Muscle layer of duodenum (tissue), 2 donors: ENCODE measurements around the gene GALNT17.
"Not testable (repeated sequence)": the region's sequence is repeated elsewhere in the genome, so short reads cannot be mapped to it uniquely, and the experiment has no call there.

Experiments used
- H3K27ac ChIP-seq: one replicate; pipeline ENCODE4 v1.7.0; 2013; ENCODE audit warnings: mild to moderate bottlenecking, low read length
- H3K27me3 ChIP-seq: one replicate; pipeline ENCODE4 v1.7.0; 2013; ENCODE audit warnings: low read depth, mild to moderate bottlenecking, control low read depth, low read length
- H3K36me3 ChIP-seq, 2 donors: one replicate each; pipeline ENCODE4 v1.7.0; 2013; ENCODE audit warnings: low read length in 2 of 2, control low read depth in 1 of 2, mild to moderate bottlenecking in 1 of 2; ENCODE audit not compliant: insufficient read depth in 2 of 2, control insufficient read depth in 1 of 2
- H3K4me1 ChIP-seq, 2 donors: one replicate each; pipeline ENCODE4 v1.7.0; 2013; ENCODE audit warnings: low read length in 2 of 2, mild to moderate bottlenecking in 2 of 2, control low read depth in 1 of 2, moderate library complexity in 1 of 2; ENCODE audit not compliant: insufficient read depth in 2 of 2, control insufficient read depth in 1 of 2
- H3K4me3 ChIP-seq, 2 donors: one replicate each; pipeline ENCODE4 v1.7.0; 2013; ENCODE audit warnings: low read length in 2 of 2, low read depth in 1 of 2, mild to moderate bottlenecking in 1 of 2
- H3K9me3 ChIP-seq, 2 donors: one replicate each; pipeline ENCODE4 v1.7.0; 2013; ENCODE audit warnings: low read length in 2 of 2, control low read depth in 1 of 2, mild to moderate bottlenecking in 1 of 2; ENCODE audit not compliant: control insufficient read depth in 1 of 2
- donor health status: healthy.

GALNT17 gene

DNA sequence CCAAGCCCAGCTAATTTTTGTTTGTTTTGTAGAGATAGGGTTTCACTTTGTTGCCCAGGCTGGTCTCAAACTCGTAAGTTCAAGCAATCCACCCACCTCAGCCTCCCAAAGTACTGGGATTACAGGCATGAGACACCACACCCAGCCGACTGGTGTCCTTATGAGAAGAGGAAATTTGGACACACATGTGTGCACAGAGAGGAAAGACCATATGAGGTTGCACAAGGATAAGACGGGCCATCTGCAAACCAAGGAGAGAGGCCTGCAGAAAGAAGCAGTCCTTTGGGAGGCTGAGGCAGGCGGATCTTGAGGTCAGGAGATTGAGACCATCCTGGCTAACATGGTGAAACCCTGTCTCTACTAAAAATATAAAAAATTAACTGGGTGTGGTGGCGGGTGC is 130.9 kb downstream of the GALNT17 start:
- not testable (repeated sequence) for H3K27ac ChIP-seq, H3K4me1 ChIP-seq, H3K4me3 ChIP-seq, H3K27me3 ChIP-seq, H3K36me3 ChIP-seq
- H3K9me3 ChIP-seq = peaks cover 0 to 10% of the 10 kb centered on the region in 2 donors

DNA sequence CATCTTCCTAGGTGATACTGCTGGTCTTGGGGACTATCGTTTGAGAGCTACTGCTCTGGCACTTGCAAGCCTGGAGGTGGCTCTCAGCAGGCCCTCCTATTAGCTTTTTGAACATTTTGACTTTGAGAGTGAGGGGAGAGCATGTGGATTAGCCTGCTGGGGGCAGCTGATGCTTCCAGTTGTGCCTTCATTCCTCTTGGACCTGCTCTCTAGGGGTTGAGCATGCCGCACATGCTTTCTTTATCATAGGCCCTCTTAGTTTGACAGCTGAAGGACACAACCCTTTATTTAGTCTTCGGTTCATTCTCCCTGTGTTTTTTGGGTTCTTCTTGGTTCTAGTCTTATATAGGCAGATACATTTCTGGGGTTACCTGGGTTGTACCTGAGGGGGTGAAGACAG is 132.1 kb downstream of the GALNT17 start:
- H3K4me3 ChIP-seq = no peak overlapping the region
- no peaks in the 10 kb centered on the region for H3K4me1 ChIP-seq
- H3K36me3 ChIP-seq = no peaks in the 10 kb centered on the region
- peaks cover 0 to 10% of the 10 kb centered on the region in 2 donors for H3K9me3 ChIP-seq
- no peak overlapping the region for H3K27ac ChIP-seq
- no peaks in the 10 kb centered on the region for H3K27me3 ChIP-seq

DNA sequence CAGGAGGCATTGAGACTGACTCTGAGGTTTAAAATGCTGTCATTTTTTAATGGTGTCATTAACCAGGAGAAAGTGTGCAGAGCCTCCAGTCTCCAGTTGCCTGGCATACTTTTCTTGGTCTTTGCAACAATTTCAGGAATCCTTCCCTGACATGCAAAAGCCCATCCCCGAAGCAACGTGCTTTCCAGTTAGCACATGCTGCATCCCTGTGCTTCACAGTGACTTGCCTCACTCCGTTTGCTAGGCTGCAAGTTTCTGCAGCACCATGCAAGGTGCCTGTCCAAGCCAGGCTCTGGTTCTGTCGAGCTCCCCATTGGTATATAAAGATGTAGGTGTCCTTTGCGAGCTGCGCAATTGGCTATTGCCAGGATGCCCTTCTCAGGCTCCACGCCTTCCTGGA is 135.0 kb downstream of the GALNT17 start:
- H3K9me3 ChIP-seq = peaks cover 0 to 10% of the 10 kb centered on the region in 2 donors
- no peaks in the 10 kb centered on the region for H3K27me3 ChIP-seq
- no peak overlapping the region for H3K4me3 ChIP-seq
- H3K36me3 ChIP-seq = no peaks in the 10 kb centered on the region
- no peak overlapping the region for H3K27ac ChIP-seq
- no peaks in the 10 kb centered on the region for H3K4me1 ChIP-seq

DNA sequence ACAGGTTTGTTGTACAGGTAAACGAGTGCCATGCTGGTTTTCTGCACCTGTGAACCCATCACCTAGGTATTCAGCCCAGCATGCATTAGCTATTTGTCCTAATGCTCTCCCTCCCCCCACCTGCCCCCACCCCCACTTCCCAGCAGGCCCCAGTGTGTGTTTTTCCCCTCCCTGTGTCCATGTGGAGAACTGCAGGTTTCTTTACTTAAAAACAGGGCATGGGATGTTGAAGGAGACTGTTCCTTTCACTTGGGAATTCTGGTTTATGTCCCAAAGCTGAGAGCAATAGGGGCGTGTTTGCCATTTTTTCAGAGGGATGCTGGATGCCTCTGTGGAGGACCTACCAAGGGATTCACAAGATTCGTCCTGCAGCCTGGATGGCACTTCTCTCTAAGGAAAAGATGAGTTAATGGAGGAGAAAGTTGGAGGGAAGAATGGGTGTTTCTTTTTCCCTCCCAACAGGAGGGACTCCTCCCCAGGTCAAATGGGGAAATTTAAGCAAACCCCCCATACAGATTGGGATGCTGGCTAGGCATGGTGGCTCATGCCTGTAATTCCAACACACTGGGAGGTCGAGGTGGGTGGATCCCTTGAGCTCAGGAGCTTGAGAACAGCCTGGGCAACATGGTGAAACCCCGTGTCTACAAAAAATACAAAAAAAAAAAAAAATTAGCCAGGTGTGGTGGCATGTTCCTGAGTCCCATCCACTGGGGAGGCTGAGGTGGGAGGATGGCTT is 136.0 kb downstream of the GALNT17 start:
- no peaks in the 10 kb centered on the region for H3K4me1 ChIP-seq

DNA sequence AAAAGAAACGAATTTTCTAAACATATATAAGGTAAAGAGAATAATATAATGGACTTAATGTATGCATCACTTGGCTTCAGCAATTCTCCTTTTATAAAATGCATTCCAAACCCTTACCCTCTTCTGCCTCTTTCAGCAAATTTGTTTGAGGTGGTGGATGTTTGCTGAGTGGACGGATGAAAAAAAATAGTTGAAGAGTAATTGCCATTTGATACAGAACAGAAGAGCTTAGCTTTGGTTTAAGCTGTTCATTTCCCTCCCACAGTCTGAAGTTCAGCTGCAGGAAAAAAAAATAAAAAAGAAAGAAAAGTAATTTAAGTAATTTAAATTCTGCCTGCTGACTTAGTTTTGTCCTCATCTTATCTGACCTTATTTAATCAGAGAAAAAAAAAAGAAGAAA is 138.6 kb downstream of the GALNT17 start:
- H3K27me3 ChIP-seq = no peaks in the 10 kb centered on the region
- H3K36me3 ChIP-seq = no peaks in the 10 kb centered on the region
- H3K9me3 ChIP-seq = peaks cover 0 to 8% of the 10 kb centered on the region in 2 donors
- H3K27ac ChIP-seq = no peak overlapping the region
- no peaks in the 10 kb centered on the region for H3K4me1 ChIP-seq
- H3K4me3 ChIP-seq = no peak overlapping the region

More for the DNA sequence above, 136.0 kb downstream of the GALNT17 start:
- Histone ChIP-seq H3K9me3 (peaks cover 0 to 10% of the 10 kb centered on the region in 2 donors), H3K36me3 (no peaks in the 10 kb centered on the region), H3K27me3 (no peaks in the 10 kb centered on the region), H3K27ac (no peak overlapping the region), H3K4me3 (no peak overlapping the region)

DNA sequence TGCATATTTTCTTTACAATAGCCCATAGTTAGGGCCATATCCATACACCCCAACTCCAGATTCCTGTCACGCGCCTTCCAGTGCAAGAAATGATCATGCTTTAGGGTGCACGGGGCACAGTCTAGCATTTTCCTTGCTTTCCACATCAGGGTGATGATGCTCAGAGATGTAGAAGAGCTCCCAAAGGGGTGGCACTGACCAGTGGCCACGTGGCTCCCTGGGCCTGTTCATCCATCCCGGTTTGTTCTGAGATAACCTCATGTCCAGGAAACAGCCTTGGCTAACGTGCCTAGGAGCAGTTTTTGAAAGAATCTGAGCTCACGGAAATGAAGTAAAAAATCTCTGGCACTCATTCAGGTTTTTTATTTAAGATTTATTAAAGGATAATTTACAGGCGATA is 139.3 kb downstream of the GALNT17 start:
- Histone ChIP-seq H3K36me3 (no peaks in the 10 kb centered on the region), H3K9me3 (peaks cover 0 to 1% of the 10 kb centered on the region in 2 donors), H3K27ac (no peak overlapping the region), H3K4me3 (no peak overlapping the region), H3K27me3 (no peaks in the 10 kb centered on the region), H3K4me1 (no peaks in the 10 kb centered on the region)

DNA sequence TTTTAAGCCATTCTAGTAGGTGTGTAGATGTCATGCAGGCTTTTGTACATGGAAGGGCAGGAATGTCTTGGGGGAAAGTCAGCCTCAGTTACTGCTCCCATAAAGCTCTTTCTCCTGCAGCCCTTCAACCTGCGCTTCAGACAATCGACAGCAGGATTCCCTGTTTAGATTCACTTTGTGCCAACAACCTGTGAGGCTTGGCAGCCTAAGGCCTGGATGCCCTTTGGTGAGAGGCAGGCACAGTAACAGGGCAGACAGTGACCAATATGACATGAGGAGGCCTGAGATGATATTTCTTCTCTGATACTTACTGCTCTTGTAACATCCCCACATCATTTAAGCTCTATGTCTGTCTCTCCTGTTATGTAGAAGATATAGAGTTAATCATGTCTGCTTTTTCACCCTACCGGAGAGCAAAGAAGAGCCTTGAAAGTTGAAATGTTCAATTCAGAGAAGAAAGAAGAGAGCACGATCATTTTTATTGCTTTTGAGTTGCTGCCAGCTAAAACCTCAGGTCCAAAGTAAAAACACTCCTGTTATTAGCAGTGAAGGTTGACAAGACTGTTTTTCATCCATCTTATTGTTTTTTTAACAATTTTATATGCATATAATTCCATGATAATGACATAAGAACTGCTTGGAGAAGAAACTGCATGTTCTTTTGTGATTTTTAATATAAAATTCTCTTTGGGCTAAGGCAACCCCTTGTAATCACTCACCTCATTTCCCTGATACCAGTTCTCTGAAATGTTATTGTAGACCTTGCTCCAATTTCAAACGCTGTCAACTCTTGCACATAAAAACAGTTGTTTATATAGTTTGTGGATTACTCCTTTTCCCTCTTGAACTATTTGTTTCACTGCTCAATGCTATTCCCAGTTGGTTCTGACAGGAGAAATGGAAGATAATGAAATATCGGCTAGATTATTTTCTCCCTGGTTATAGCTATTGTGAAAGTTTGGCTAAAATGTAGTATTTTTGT is 140.9 kb downstream of the GALNT17 start:
- H3K4me1 ChIP-seq = no peaks in the 10 kb centered on the region
- no peaks in the 10 kb centered on the region for H3K27me3 ChIP-seq
- no peak overlapping the region for H3K4me3 ChIP-seq
- no peaks in the 10 kb centered on the region for H3K9me3 ChIP-seq
- no peak overlapping the region for H3K27ac ChIP-seq
- no peaks in the 10 kb centered on the region for H3K36me3 ChIP-seq

DNA sequence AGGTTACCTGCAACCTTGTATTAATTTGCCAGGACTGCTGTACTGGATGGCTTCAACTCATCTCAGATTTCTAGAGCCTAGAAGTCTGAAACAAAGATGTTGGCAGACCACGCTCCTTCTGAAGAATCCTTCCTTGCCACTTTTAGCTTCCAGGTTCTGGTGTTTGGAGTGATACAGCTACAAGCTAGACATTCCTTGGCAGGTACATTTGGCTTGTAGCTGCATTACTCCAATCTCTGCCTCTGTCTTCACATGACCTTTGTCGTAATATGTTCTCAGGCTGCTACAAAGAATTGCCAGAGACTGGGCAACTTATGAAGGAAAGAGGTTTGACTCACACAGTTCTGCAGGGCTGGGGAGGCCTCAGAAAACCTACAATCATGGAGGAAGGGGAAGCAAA is 146.3 kb downstream of the GALNT17 start:
- H3K27ac ChIP-seq = no peak overlapping the region
- no peaks in the 10 kb centered on the region for H3K9me3 ChIP-seq
- H3K36me3 ChIP-seq = no peaks in the 10 kb centered on the region
- no peak overlapping the region for H3K4me3 ChIP-seq
- H3K4me1 ChIP-seq = no peaks in the 10 kb centered on the region
- no peaks in the 10 kb centered on the region for H3K27me3 ChIP-seq

DNA sequence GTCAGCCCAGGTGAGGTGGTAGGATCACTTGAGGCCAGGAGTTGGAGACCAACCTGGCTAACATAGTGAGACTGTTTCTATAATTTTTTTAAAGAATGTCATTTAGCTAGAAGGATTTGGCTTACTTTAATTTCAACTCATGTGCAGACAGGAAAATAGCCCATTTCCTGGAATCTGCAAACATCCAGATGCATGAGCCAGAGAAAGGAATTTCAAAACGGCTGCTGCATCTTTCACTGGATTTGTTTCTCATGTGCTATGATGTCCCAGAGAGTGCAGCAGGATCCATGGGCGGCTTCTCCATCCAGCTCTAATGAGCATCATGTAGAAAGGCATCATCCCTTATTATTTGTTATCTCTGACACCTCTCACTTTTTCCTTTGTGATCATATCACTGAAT is 149.3 kb downstream of the GALNT17 start:
- Histone ChIP-seq H3K36me3 (no peaks in the 10 kb centered on the region), H3K9me3 (no peaks in the 10 kb centered on the region), H3K4me3 (no peak overlapping the region), H3K27me3 (no peaks in the 10 kb centered on the region), H3K4me1 (no peaks in the 10 kb centered on the region), H3K27ac (no peak overlapping the region)

DNA sequence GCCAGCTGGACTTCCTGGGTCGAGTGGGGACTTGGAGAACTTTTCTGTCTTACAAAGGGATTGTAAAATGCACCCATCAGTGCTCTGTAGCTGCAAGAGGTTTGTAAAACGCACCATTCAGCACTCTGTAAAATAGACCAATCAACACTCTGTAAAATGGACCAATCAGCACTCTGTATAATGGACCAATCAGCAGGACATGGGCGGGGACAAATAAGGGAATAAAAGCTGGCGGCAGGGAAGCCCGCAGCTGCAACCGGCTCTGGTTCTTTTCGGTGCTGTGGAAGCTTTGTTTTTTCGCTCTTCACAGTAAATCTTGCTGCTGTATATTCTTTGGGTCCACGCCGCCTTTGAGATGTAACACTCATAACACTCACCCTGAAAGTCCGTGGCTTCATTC is 151.9 kb downstream of the GALNT17 start:
- no peaks in the 10 kb centered on the region for H3K9me3 ChIP-seq
- H3K27ac ChIP-seq = no peak overlapping the region
- H3K4me3 ChIP-seq = no peak overlapping the region
- H3K27me3 ChIP-seq = no peaks in the 10 kb centered on the region
- H3K36me3 ChIP-seq = no peaks in the 10 kb centered on the region
- H3K4me1 ChIP-seq = no peaks in the 10 kb centered on the region

DNA sequence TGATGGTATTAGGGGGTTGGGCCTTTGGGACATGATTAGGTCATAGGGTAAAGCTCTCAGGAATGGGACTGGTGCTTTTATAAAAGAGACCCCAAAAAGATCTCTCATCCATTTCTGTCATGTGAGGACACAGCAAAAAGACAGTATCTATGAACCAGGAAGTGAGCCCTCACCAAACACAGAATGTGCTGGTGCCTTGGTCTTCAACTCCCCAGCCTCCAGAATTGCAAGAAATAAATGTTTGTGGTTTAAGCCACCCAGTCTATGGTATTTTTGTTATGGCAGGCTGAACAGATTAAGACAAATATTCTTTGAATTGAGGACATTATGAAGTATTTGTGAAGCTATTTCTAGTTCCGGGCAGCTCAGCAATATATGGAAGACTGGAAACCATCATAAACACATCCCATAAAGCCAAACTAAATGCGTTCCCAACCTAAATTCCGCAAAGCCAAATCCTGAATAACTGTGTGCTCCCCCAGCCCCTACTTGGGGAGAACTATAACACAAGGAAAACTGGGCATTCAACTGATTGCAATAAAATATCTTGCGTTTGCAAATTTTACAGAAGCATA is 153.7 kb downstream of the GALNT17 start:
- Histone ChIP-seq H3K4me1 (no peaks in the 10 kb centered on the region), H3K27me3 (no peaks in the 10 kb centered on the region), H3K36me3 (no peaks in the 10 kb centered on the region), H3K27ac (no peak overlapping the region), H3K4me3 (no peak overlapping the region), H3K9me3 (no peaks in the 10 kb centered on the region)
